GM23248 (cell line): ENCODE results near the gene ZFYVE26. TPM values are rescaled to one million over a fixed set of nuclear protein-coding genes. Genes with fewer than 3 reads are reported as not detected.

Experiments
- DNase-seq: peaks from one replicate; pipeline ENCODE4 v3.0.0-alpha.2; 2015
- H2AFZ ChIP-seq: fragments of 200-600 bp; sonication (generic); 2 replicates; pipeline ENCODE4 v1.6.1; 2016; ENCODE audit warnings: antibody characterized with exemption
- H3F3A ChIP-seq: fragments of 200-600 bp; sonication (generic); 2 replicates; pipeline ENCODE4 v1.6.1; 2016; ENCODE audit warnings: mild to moderate bottlenecking, antibody characterized with exemption, mixed run types; ENCODE audit not compliant: insufficient read depth
- H3K27ac ChIP-seq: fragments of 200-600 bp; sonication (generic); 2 replicates; pipeline ENCODE4 v1.5.1; 2016; ENCODE audit warnings: mild to moderate bottlenecking
- H3K27me3 ChIP-seq: fragments of 200-600 bp; sonication (generic); replicated peaks from 2 replicates; pipeline ENCODE4 v1.6.1; 2016; ENCODE audit warnings: mild to moderate bottlenecking; ENCODE audit not compliant: insufficient read depth
- H3K36me3 ChIP-seq: fragments of 200-600 bp; sonication (generic); 2 replicates; pipeline ENCODE4 v1.6.1; 2016; ENCODE audit warnings: low read depth, mild to moderate bottlenecking
- H3K4me1 ChIP-seq: fragments of 200-600 bp; sonication (generic); 2 replicates; pipeline ENCODE4 v1.6.1; 2016; ENCODE audit warnings: mild to moderate bottlenecking; ENCODE audit not compliant: insufficient read depth
- H3K4me2 ChIP-seq: fragments of 200-600 bp; sonication (generic); one replicate; pipeline ENCODE4 v1.6.1; 2016; ENCODE audit warnings: mild to moderate bottlenecking; ENCODE audit not compliant: unreplicated experiment
- H3K4me3 ChIP-seq: fragments of 200-600 bp; sonication (generic); 2 replicates; pipeline ENCODE4 v1.5.1; 2016; ENCODE audit warnings: mild to moderate bottlenecking
- H3K79me2 ChIP-seq: fragments of 200-600 bp; sonication (generic); 2 replicates; pipeline ENCODE4 v1.6.1; 2016; ENCODE audit warnings: mild to moderate bottlenecking; ENCODE audit not compliant: insufficient read depth
- H3K9ac ChIP-seq: fragments of 200-600 bp; sonication (generic); 2 replicates; pipeline ENCODE4 v1.6.1; 2016; ENCODE audit warnings: mild to moderate bottlenecking
- H3K9me2 ChIP-seq: fragments of 200-600 bp; sonication (generic); 2 replicates; pipeline ENCODE4 v1.6.1; 2016; ENCODE audit warnings: mixed run types, mild to moderate bottlenecking, moderate library complexity; ENCODE audit not compliant: insufficient read depth
- H3K9me3 ChIP-seq: fragments of 200-600 bp; sonication (generic); one replicate; pipeline ENCODE4 v1.6.1; 2017; ENCODE audit warnings: low read depth
- H4K20me1 ChIP-seq: fragments of 200-600 bp; sonication (generic); 2 replicates; pipeline ENCODE4 v1.6.0; 2016; ENCODE audit not compliant: insufficient read depth
- EZH2 ChIP-seq: fragments of 200-600 bp; sonication (generic); IDR thresholded peaks from 2 replicates; pipeline ENCODE4 v1.6.1; 2018; ENCODE audit warnings: antibody characterized with exemption, mild to moderate bottlenecking; ENCODE audit not compliant: insufficient read depth, poor library complexity, severe bottlenecking
- EZH2phosphoT487 ChIP-seq: fragments of 200-600 bp; sonication (generic); IDR thresholded peaks from 2 replicates; pipeline ENCODE4 v1.6.1; 2018; ENCODE audit warnings: antibody characterized with exemption, moderate library complexity, mild to moderate bottlenecking, low read depth; ENCODE audit not compliant: insufficient read depth
- WGBS, 2 experiments: methylation state at CpG; one replicate each; pipeline ENCODE4 v1.1.6; 2015 to 2017; ENCODE audit warnings: low lambda C conversion rate in 2 of 2, low coverage in 1 of 2; ENCODE audit errors: missing lambda C conversion rate in 2 of 2; 5-methylcytosine and 5-hydroxymethylcytosine counted together
- in situ Hi-C: fragments of 300-500 bp; cut with MboI; formaldehyde crosslinking; loops from 2 replicates; pipeline ENCODE4 v1.15.0; 2020
- polyA plus RNA-seq: library from polyadenylated mRNA; unstranded; fragments of >200 nt; fragmentation: Nextera tagmentation; extraction: Ambion mirVana; gene quantifications from 2 replicates; pipeline ENCODE4 v1.2.1, GENCODE V29; 2016
- total RNA-seq: library from RNA; depleted of rRNA; stranded (reverse); fragments of >200 nt; shearing (Covaris generic); gene quantifications from 2 replicates; pipeline ENCODE4 v1.2.3, GENCODE V29; 2014

The ZFYVE26 gene
- total and polyA plus RNA-seq, 2 experiments from 2014 or later: 2.7 to 10.8 TPM

GRCh38 chr14:67776653-67777322 is 39.6 kb downstream of the ZFYVE26 start:
- Histone ChIP-seq H3F3A (no peaks in the 10 kb centered on the region), H3K9me3 (no peaks in the 10 kb centered on the region), H3K27me3 (no peaks in the 10 kb centered on the region), H3K4me3 (no peak overlapping the region), H3K27ac (no peak overlapping the region), H3K4me1 (no peaks in the 10 kb centered on the region), H3K9me2 (no peaks in the 10 kb centered on the region), H4K20me1 (no peaks in the 10 kb centered on the region), H2AFZ (no peak overlapping the region), H3K4me2 (no peak overlapping the region), H3K79me2 (no peaks in the 10 kb centered on the region), H3K9ac (no peak overlapping the region), H3K36me3 (peaks cover 41% of the 10 kb centered on the region; the same call in 1 of the 2 replicates)
- DNase-seq: no peak
- 60% methylated on average over 4 of the region's 4 CpGs for WGBS, 2 experiments
- in situ Hi-C loops: no loop called here
- TF ChIP-seq EZH2 (no peak), EZH2phosphoT487 (no peak)

GRCh38 chr14:67773844-67774377 is 42.5 kb downstream of the ZFYVE26 start:
- H3K9ac ChIP-seq: no peak overlapping the region

GRCh38 chr14:67768219-67768618 is 48.2 kb downstream of the ZFYVE26 start:
- H3K4me1 ChIP-seq: no peaks in the 10 kb centered on the region
- no peaks in the 10 kb centered on the region for H3F3A ChIP-seq
- H3K79me2 ChIP-seq: no peaks in the 10 kb centered on the region
- H3K9ac ChIP-seq: no peak overlapping the region
- no peaks in the 10 kb centered on the region for H4K20me1 ChIP-seq
- in situ Hi-C loops: no loop called here
- no peaks in the 10 kb centered on the region for H3K27me3 ChIP-seq
- TF ChIP-seq EZH2phosphoT487 (no peak), EZH2 (no peak)
- no peak for DNase-seq
- no peaks in the 10 kb centered on the region for H3K9me2 ChIP-seq
- H3K4me3 ChIP-seq: no peak overlapping the region
- peaks cover 39% of the 10 kb centered on the region for H3K36me3 ChIP-seq
- no peak overlapping the region for H3K27ac ChIP-seq
- H3K4me2 ChIP-seq: no peak overlapping the region
- no peak overlapping the region for H2AFZ ChIP-seq
- no peaks in the 10 kb centered on the region for H3K9me3 ChIP-seq
- WGBS, 2 experiments: 66 to 74% methylated on average over 2 of the region's 2 CpGs

More at GRCh38 chr14:67773844-67774377, 42.5 kb downstream of the ZFYVE26 start:
- Histone ChIP-seq H3K27ac (no peak overlapping the region), H3K9me3 (no peaks in the 10 kb centered on the region), H2AFZ (no peak overlapping the region), H3F3A (no peaks in the 10 kb centered on the region), H3K36me3 (peaks cover 39% of the 10 kb centered on the region; the same call in 1 of the 2 replicates), H3K9me2 (no peaks in the 10 kb centered on the region), H3K27me3 (no peaks in the 10 kb centered on the region), H3K79me2 (no peaks in the 10 kb centered on the region), H4K20me1 (no peaks in the 10 kb centered on the region), H3K4me2 (no peak overlapping the region), H3K4me3 (no peak overlapping the region), H3K4me1 (no peaks in the 10 kb centered on the region)
- TF ChIP-seq EZH2: no peak
- no peak for TF ChIP-seq EZH2phosphoT487
- in situ Hi-C loops: no loop called here
- no peak for DNase-seq
- 91% methylated on average over 5 of the region's 5 CpGs for WGBS, 2 experiments

GRCh38 chr14:67766035-67766680 is 50.2 kb downstream of the ZFYVE26 start:
- TF ChIP-seq EZH2: no peak
- TF ChIP-seq EZH2phosphoT487: no peak
- Histone ChIP-seq H3K4me1 (no peaks in the 10 kb centered on the region), H3K27ac (no peak overlapping the region), H3K4me3 (no peak overlapping the region), H3K9ac (no peak overlapping the region), H3K9me2 (no peaks in the 10 kb centered on the region), H3K4me2 (no peak overlapping the region), H3K79me2 (no peaks in the 10 kb centered on the region), H3F3A (no peaks in the 10 kb centered on the region), H3K27me3 (no peaks in the 10 kb centered on the region), H2AFZ (no peak overlapping the region), H3K9me3 (no peaks in the 10 kb centered on the region), H3K36me3 (peaks cover 24% of the 10 kb centered on the region), H4K20me1 (no peaks in the 10 kb centered on the region)
- in situ Hi-C loops: no loop called here
- 83% methylated on average over 10 of the region's 10 CpGs for WGBS, 2 experiments
- no peak for DNase-seq
